GM18505 (cell line): ENCODE data around the gene APOBEC3B.
"Not testable (repeated sequence)": the region's sequence is repeated elsewhere in the genome, so short reads cannot be mapped to it uniquely, and the experiment has no call there.

Source experiments
- ATAC-seq: cut with Tn5 transposase; IDR thresholded peaks from one replicate; pipeline ENCODE4 v1.9.1; 2021; ENCODE audit not compliant: unreplicated experiment
- POLR2A ChIP-seq: IDR thresholded peaks from 4 replicates; pipeline ENCODE4 v1.6.1; 2011; ENCODE audit warnings: borderline replicate concordance; ENCODE audit not compliant: insufficient read depth, insufficient read length; ENCODE audit errors: extremely low read depth

The APOBEC3B gene

DNA sequence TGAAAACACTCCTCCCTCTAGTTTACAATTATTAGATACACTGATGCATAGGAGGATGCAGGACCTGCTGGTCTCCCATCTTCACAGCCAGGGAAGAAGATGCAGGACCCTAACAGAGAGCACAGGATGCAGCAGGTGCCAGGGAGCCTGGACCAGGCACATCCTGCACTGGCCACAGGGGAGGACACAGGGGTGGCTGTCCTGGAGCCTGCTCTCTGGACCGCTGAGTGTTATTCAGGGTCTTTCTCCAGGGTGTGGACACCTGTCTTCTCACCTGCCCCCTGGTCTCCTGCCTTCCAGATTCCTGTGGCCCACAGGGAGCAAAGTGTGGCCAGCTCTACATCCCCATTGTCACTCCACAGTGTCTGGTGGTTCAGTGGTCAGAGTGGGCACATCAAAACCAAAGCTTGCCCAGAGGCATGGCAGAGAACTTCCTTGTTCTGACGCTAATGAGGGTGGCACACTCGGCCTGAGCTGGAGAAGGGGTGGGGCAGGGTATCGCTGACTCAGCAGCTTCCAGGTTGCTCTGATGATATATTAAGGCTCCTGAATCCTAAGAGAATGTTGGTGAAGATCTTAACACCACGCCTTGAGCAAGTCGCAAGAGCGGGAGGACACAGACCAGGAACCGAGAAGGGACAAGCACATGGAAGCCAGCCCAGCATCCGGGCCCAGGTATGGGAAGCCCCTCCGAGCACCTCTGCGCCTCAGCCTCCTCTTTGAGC is 24.9 kb upstream of the APOBEC3B start, which contains the start of gene APOBEC3A:
APOBEC3A (plus strand) TSS at position 564 of the 725 bp plus-strand sequence; CDS start at position 647, 83 bp downstream.
- no peak for ATAC-seq

DNA sequence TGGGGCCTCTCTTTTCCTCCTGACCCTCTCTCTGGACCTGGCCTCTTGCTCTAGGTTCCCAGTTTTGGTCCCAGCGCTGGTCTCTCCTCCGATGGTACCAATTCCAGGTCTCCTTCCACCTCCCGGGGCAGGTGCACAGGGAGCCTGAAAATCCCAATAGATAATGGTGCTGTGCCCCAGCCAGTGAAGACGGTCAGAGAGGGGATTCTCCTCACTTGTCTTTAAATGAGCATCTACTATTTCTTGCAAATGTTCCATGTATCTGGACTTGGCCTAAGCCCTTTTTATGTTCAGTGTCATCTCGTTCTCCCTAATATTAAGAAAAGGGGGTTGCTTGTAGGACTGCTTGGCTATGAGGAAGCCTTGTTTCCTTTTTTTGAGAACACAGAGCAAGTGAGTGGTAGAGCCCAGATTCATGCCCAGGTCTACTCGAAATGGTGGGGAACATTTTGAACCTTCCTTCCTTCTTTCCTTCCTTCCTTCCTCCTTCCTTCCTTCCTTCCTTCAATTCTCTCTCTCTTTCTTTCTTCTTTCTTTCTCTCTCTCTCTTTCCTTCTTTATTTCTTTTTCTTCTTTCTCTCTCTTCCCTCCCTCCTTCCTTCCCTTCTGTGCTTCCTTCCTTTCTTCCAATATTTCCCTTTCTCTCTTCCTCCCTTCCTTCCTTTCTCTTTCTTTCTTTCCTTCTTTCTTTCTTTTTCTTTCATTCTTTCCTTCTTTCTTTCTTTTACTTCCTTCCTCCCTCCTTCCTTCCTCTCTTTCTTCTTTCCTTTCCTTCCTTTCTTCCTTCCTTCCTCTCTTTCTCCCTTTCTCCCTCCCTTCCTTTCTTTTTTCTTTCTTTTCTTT is 24.1 kb upstream of the APOBEC3B start:
- no peak for TF ChIP-seq POLR2A
- no peak for ATAC-seq

More for the DNA sequence above, 24.9 kb upstream of the APOBEC3B start, which contains the start of gene APOBEC3A:
- no peak for TF ChIP-seq POLR2A

DNA sequence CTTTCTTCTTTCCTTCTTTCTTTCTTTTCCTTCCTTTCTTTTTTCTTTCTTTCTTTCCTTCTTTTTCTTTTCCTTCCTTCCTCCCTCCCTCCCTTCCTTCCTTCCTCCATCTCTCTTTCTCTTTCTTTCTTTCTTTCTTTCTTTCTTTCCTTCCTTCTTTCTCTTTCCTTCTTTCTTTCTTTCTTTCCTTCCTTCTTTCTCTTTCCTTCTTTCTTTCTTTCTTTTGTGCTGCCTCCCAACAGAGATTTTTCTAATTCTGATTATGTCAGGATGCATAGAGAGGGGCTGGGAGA is 23.6 kb upstream of the APOBEC3B start:
- ATAC-seq = not testable (repeated sequence)

DNA sequence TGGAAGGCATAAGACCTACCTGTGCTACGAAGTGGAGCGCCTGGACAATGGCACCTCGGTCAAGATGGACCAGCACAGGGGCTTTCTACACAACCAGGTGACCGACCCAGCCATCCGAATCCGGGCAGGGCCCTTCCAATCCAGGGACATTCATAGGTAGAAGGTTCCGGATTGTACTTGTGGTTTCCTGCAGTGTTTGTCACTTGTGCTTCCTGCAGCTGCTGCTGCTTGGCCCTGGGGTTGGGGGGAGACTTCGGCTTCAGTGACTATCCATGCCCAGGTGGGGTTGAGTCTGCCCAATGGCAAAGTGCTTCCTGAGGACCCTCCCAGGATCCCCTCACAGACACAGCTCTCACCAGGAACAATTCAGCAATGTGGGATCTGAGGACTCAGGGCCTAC is 22.6 kb upstream of the APOBEC3B start:
- TF ChIP-seq POLR2A = no peak
- no peak for ATAC-seq

DNA sequence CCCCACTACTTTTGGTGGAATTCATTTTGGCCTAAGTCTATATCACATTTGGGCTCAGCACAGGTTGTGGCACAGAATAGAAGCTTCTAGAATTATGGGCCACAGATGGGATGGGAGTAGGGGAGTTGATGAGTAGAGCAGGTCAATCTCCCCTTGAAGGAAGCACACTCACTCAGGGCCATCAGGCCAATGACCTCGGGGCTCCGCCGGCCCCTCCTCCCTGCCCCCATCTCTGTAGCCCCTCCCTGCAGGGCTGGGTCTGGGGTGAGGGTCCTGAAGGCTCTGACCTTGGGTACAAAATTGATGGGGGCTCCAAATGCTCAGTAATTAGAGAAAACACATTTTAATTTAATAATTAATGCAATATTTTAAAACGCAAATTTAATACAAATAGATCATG is 21.5 kb upstream of the APOBEC3B start:
- not testable (repeated sequence) for ATAC-seq

DNA sequence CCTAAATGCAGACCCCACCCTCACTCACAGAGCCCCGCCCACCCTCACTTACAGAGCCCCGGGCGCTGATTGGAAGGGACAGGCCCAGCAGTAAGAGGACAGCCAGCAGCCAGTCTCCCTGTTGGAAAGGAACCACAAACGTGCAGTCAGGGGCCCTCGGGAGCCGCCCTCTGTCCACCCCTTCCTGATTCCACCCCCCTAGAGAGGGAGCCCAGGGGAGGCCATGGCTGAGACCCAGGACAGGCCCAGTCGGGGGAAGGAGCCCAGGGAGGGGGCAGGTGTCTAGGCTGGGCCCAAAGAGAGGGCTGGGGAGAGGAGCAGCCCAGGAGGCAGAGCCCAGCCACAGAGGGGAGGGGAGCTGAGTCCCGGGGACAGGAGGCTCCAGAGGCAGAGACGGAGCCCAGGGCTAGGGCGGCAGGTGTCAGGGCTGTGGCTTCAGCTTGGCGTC is 18.8 kb upstream of the APOBEC3B start:
- ATAC-seq = not testable (repeated sequence)

DNA sequence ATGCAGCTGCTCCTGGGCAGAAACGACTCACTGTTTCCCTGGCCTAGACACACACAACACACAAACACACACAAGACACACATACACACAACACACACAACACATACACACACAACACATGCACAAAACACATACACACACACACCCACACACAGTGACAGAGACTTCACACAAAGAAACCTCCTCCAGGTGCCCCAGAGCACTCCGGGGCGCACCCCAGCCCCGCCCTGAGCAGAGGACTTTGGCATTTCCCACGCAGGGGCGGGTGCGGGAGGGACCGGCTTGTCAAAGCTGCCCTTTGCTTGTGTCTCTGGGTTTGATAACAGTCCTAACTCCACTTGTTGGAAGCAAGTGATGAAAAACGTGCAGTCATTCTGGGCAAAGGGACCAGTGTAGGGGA is 18.3 kb upstream of the APOBEC3B start:
- no peak for ATAC-seq
- no peak for TF ChIP-seq POLR2A

DNA sequence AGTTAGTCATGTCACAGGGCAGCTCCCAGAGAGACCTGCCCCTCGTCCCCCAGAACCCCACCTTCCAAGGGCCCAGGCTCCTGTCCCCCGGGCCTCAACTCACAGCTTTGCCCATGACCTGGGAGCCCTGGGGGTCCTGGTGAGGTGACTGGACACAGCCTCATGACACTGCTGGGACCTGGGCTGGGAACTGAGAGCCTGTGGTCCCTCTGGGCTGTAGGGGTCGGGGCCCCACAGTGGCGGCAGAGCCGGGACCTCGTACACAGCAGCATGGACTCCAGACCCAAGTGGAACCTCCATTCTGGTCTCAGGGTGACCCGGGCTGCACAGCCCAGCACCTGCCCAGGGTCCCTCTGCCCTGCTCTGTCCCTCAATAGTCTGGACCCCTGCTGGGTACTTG is 17.8 kb upstream of the APOBEC3B start:
- no peak for TF ChIP-seq POLR2A
- ATAC-seq = no peak

DNA sequence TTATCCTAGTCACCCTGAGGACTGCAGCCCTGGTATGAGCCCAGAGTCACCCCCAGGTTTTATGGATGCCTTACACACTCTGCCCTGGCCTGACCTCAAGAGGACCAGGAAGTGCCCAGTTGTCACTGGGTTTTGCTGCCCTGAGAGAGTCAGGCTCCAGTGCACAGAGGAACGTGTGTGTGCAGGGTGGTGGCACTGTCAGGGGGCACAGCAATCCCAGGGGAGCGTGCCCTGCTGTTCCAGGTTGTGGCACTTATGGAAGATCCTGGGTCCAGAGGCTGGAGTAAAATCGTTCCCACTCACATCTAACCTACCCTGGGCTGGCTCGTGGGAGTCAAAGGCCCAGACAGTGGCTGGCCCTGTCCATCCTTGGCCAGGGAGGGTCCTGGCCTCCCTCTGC is 17.2 kb upstream of the APOBEC3B start:
- TF ChIP-seq POLR2A = no peak
- no peak for ATAC-seq

DNA sequence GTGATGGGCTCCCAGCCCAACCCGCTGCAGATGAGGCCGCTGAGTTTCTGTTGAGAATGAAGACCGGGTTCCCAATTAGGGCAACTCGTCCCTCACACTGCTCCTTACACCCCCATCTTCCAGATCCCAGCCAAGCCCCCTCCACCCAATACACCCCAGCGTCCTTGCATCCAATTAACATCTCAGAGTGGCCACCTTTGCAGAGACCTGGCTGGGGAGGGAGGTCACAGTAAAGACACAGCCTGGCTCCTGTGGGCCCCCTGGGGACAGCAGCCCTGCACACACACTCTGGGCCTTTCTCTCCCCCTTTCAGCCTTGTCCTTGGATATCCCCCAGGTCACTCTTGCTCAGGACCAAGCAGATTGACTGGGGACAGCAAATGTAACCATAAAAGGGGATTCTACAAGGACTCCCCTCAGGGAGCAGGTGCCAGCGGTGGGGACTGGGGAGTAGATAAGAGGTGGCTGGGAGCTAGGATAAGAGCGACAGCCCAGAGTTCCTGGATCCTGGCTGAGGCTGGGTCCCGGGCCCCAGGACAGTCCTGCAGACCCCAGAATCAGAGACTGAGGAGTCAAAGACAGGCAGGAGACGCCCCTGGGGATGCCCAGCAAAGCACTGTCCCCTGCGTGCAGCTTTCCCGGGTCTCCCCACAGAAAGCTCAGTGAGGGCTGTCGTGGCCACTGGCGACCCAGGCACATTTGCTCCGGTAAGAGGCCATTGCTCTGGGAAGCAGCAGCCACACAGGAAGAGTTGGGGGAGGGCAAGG is 16.4 kb upstream of the APOBEC3B start:
- TF ChIP-seq POLR2A = no peak

DNA sequence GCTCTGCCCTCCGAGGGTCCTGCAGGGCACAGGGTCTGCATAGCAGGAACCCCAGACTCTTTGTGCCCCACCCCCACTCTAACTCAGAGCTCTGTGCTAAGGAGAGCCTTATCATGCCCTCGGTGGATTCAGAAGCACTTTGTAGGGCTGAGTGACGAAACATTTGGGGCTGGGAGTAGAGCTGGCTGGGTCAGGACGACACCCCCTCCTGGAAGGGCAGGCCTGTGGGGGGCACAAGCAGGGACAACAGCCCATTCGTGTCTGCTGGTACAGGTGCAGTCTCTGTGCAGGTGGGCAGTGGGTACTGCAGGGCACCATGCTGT is 15.8 kb upstream of the APOBEC3B start:
- no peak for ATAC-seq
- no peak for TF ChIP-seq POLR2A

More for the DNA sequence above, 16.4 kb upstream of the APOBEC3B start:
- ATAC-seq = no peak

DNA sequence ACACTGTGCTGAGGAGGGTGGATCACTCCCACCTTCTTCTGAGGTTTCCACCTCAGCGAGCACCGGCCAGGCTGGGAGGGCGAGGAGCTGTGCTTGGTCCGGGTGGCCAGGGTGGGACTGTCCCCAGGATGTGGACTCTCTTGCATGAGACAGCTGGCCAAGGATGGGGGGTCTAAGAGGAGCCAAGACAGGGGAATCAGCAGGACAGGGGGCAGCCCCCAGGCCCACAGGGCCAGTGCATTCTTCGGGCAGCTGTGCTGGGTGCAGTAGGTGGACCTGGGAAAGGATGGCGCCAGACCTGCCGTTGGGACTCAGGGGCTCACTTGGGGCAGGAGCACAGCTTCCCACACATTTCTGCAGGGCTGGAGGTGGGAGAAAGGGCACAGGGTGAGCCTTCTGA is 15.2 kb upstream of the APOBEC3B start:
- no peak for ATAC-seq

DNA sequence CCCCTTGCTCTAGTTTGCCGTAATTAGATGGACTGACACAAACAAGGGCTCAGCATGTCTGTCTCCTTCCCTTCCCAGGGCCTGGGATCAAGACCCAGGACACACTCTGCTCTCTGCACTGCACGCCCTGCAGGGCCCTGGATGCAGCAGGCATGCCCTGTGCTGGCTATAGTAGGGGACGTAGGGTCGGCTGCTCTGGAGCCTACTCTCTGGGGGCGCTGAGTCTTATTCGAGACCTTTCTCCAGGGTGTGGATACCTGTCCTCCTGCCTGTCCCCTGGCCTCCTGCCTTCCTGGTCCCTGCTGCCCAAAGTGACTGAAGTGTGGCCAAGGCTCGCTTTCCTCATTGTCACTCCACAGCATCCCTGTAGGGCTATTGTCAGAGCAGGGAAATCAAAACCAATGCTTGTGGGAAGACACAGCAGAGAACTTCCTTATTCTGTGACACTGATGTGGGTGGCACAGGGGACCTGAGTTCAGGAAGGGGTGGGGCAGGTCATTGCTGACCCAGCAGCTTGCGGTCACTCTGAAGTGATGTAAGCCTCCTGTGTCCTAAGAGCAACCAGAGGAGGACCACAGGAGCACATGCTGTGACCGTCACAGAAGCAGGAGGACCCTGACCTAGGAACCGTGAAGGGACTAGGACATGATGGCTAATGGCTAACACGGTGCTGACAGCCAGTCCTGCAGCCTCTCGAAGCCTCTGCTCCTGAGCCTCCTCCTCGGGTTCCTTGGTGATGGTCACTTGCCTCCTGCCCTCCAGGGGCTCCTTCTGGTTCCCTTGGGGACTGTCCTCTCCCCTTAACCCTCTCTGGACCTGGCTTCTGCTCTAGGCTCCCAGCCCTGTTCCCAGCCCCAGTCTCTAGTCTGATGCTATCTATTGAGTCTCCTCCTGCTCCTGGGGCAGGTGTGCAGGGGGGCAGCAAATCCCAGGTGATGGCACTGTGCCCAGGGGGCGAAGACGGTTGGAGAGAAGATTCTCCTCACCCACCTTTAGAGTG is 14.4 kb upstream of the APOBEC3B start:
- TF ChIP-seq POLR2A = no peak
- ATAC-seq = no peak

More for the DNA sequence above, 15.2 kb upstream of the APOBEC3B start:
- no peak for TF ChIP-seq POLR2A
